Tibial nerve (tissue), 4 donors: ENCODE results near the gene FKBP8. TPM values are rescaled to one million over a fixed set of nuclear protein-coding genes. Genes with fewer than 3 reads are reported as not detected.

Source experiments
- DNase-seq, 2 donors: peaks; one replicate each; pipeline ENCODE4 v3.0.0-alpha.2; 2019; ENCODE audit warnings: low spot score in 2 of 2
- H3K27ac ChIP-seq, 4 donors: fragments of 200-600 bp; sonication (generic) in 3 of 4; one replicate each; pipeline ENCODE4 v1.5.1; 2017 to 2019; ENCODE audit warnings: mild to moderate bottlenecking in 1 of 4
- H3K27me3 ChIP-seq, 2 donors: fragments of 200-600 bp; sonication (generic) in 1 of 2; one replicate each; pipeline versions ENCODE4 v1.5.1 to v1.6.0; 2017 to 2019
- H3K36me3 ChIP-seq, 3 donors: fragments of 200-600 bp; sonication (generic); one replicate each; pipeline ENCODE4 v1.5.1; 2018 to 2019
- H3K4me1 ChIP-seq, 4 donors: fragments of 200-600 bp; sonication (generic) in 3 of 4; one replicate each; pipeline ENCODE4 v1.5.1; 2017 to 2019
- H3K4me3 ChIP-seq, 4 donors: fragments of 200-600 bp; sonication (generic) in 3 of 4; one replicate each; pipeline ENCODE4 v1.5.1; 2017 to 2019; ENCODE audit warnings: mild to moderate bottlenecking in 1 of 4, moderate library complexity in 1 of 4
- H3K9me3 ChIP-seq, 4 donors: fragments of 200-600 bp; sonication (generic) in 3 of 4; one replicate each; pipeline ENCODE4 v1.5.1; 2017 to 2019
- EP300 ChIP-seq, 2 donors: sonication (generic); formaldehyde crosslinking; IDR thresholded peaks; one replicate each; pipeline ENCODE4 v1.6.1; 2017; ENCODE audit warnings: antibody characterized with exemption in 2 of 2, mild to moderate bottlenecking in 1 of 2
- POLR2A ChIP-seq, 2 donors: fragments of 450-650 bp; IDR thresholded peaks; one replicate each; pipeline ENCODE4 v1.6.1; 2017; ENCODE audit warnings: antibody characterized with exemption in 2 of 2, mild to moderate bottlenecking in 2 of 2, moderate library complexity in 2 of 2
- WGBS, 2 donors: methylation state at CpG; one replicate each; pipeline ENCODE4 v1.1.5; 2018; 5-methylcytosine and 5-hydroxymethylcytosine counted together
- total RNA-seq, 4 donors: library from RNA; depleted of rRNA; stranded (reverse); fragments of >200 nt; gene quantifications; one replicate each; pipeline ENCODE4 v1.1.0, GENCODE V29; 2016
- TF ChIP-seq, protein P1 (sequence below), 5 experiments: fragments of 200-600 bp in 3 of 5; fragments of 450-650 bp in 2 of 5; sonication (generic) in 3 of 5; IDR thresholded peaks; one replicate each; pipeline ENCODE4 v1.5.1; 2016 to 2019; ENCODE audit warnings: antibody characterized with exemption in 5 of 5, mild to moderate bottlenecking in 3 of 5, moderate library complexity in 2 of 5

FKBP8 gene
- total RNA-seq, 4 donors from 2014 or later, result 391 to 451 (median 434) TPM

- H3K9me3 ChIP-seq, result no peaks in the 10 kb centered on the region
- H3K27ac ChIP-seq, result no peak overlapping the region
- no peak overlapping the region for H3K4me3 ChIP-seq
- peaks cover 2 to 93% (median 11%) of the 10 kb centered on the region in 3 donors for H3K36me3 ChIP-seq
- no peak for TF ChIP-seq POLR2A (IDR thresholded peaks at IDR 0.05)
- TF ChIP-seq EP300 (IDR thresholded peaks at IDR 0.05), result no peak
- TF ChIP-seq, protein P1, sequence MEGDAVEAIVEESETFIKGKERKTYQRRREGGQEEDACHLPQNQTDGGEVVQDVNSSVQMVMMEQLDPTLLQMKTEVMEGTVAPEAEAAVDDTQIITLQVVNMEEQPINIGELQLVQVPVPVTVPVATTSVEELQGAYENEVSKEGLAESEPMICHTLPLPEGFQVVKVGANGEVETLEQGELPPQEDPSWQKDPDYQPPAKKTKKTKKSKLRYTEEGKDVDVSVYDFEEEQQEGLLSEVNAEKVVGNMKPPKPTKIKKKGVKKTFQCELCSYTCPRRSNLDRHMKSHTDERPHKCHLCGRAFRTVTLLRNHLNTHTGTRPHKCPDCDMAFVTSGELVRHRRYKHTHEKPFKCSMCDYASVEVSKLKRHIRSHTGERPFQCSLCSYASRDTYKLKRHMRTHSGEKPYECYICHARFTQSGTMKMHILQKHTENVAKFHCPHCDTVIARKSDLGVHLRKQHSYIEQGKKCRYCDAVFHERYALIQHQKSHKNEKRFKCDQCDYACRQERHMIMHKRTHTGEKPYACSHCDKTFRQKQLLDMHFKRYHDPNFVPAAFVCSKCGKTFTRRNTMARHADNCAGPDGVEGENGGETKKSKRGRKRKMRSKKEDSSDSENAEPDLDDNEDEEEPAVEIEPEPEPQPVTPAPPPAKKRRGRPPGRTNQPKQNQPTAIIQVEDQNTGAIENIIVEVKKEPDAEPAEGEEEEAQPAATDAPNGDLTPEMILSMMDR (IDR thresholded peaks at IDR 0.05), result no peak
- no peaks in the 10 kb centered on the region for H3K27me3 ChIP-seq
- DNase-seq, result no peak
- H3K4me1 ChIP-seq, result peaks cover 0 to 13% (median 8%) of the 10 kb centered on the region in 4 donors
- WGBS, 2 donors, result 88 to 95% methylated on average over 7 to 11 of the region's 17 CpGs
These were observed 5.9 kb downstream of the FKBP8 start for GRCh38 chr19:18537431-18537830.

- Histone ChIP-seq H3K27ac (no peak overlapping the region), H3K9me3 (no peaks in the 10 kb centered on the region), H3K36me3 (peaks cover 2 to 100% (median 17%) of the 10 kb centered on the region in 3 donors), H3K4me3 (no peak overlapping the region), H3K4me1 (peaks cover 0 to 4% (median under 1%) of the 10 kb centered on the region in 4 donors), H3K27me3 (no peaks in the 10 kb centered on the region)
- no peak for DNase-seq
- 96 to 97% methylated on average over 10 of the region's 10 CpGs for WGBS, 2 donors
- TF ChIP-seq POLR2A (IDR thresholded peaks at IDR 0.05) (no peak), EP300 (IDR thresholded peaks at IDR 0.05) (no peak)
- TF ChIP-seq, protein P1 (IDR thresholded peaks at IDR 0.05), result no peak
These were observed 6.9 kb downstream of the FKBP8 start for GRCh38 chr19:18536475-18536874.

GRCh38 chr19:18533058-18533457 lies 10.3 kb downstream of the FKBP8 start:
- peaks cover 2 to 79% (median 12%) of the 10 kb centered on the region in 3 donors for H3K36me3 ChIP-seq
- H3K9me3 ChIP-seq, result no peaks in the 10 kb centered on the region
- no peak overlapping the region for H3K27ac ChIP-seq
- 89 to 92% methylated on average over 4 of the region's 4 CpGs for WGBS, 2 donors
- no peaks in the 10 kb centered on the region for H3K4me1 ChIP-seq
- no peak overlapping the region for H3K4me3 ChIP-seq
- DNase-seq, result no peak
- TF ChIP-seq POLR2A (IDR thresholded peaks at IDR 0.05) (no peak), EP300 (IDR thresholded peaks at IDR 0.05) (no peak)
- TF ChIP-seq, protein P1 (IDR thresholded peaks at IDR 0.05), result no peak
- H3K27me3 ChIP-seq, result no peaks in the 10 kb centered on the region

GRCh38 chr19:18532168-18532890 lies 11.0 kb downstream of the FKBP8 start:
- Histone ChIP-seq H3K4me1 (no peaks in the 10 kb centered on the region), H3K27ac (no peak overlapping the region), H3K36me3 (peaks cover 2 to 72% (median 8%) of the 10 kb centered on the region in 3 donors), H3K4me3 (no peak overlapping the region), H3K27me3 (no peaks in the 10 kb centered on the region), H3K9me3 (no peaks in the 10 kb centered on the region)
- TF ChIP-seq, protein P1 (IDR thresholded peaks at IDR 0.05), result no peak
- no peak for TF ChIP-seq EP300 (IDR thresholded peaks at IDR 0.05)
- TF ChIP-seq POLR2A (IDR thresholded peaks at IDR 0.05), result no peak
- DNase-seq, result no peak
- 94 to 96% methylated on average over 22 of the region's 22 CpGs for WGBS, 2 donors

GRCh38 chr19:18531485-18531884 lies 11.9 kb downstream of the FKBP8 start:
- no peak for DNase-seq
- WGBS, 2 donors, result 86 to 91% methylated on average over 9 of the region's 9 CpGs
- no peaks in the 10 kb centered on the region for H3K27me3 ChIP-seq
- H3K4me1 ChIP-seq, result no peaks in the 10 kb centered on the region
- no peak overlapping the region for H3K27ac ChIP-seq
- no peak overlapping the region for H3K4me3 ChIP-seq
- TF ChIP-seq, protein P1 (IDR thresholded peaks at IDR 0.05), result no peak
- no peak for TF ChIP-seq POLR2A (IDR thresholded peaks at IDR 0.05)
- no peak for TF ChIP-seq EP300 (IDR thresholded peaks at IDR 0.05)
- H3K9me3 ChIP-seq, result no peaks in the 10 kb centered on the region
- peaks cover under 1 to 63% (median 6%) of the 10 kb centered on the region in 3 donors for H3K36me3 ChIP-seq
